GM19043 (cell line): ENCODE measurements around the gene AP2B1.
A peak's percentile ranks its signal among the peaks of the same experiment; 100 is the strongest.
"Not testable (repeated sequence)": the region's sequence is repeated elsewhere in the genome, so short reads cannot be mapped to it uniquely, and the experiment has no call there.

Experiments
- ATAC-seq: cut with Tn5 transposase; IDR thresholded peaks from one replicate; pipeline ENCODE4 v1.9.1; 2021; ENCODE audit warnings: low read depth; ENCODE audit not compliant: unreplicated experiment

Gene AP2B1

DNA sequence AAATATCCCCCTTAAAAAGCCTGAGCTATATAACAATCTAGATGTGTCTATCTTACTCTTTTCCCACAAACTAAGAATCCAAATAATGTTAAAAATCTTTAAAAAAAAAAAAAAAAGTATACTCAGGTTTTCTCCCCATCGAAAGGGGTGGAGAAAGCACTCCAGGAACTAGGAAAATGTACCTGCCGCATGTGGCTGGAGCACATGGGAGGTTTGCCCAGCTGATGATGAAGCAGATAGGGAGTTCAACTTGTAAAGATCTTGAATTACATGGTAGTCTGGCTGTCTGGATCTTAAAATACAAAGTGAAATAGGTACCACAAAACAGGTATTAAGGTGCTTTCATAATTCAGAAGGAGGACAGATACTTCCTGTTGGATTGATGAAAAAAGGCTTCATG lies 17.7 kb upstream of the AP2B1 start:
- ATAC-seq, result no peak

DNA sequence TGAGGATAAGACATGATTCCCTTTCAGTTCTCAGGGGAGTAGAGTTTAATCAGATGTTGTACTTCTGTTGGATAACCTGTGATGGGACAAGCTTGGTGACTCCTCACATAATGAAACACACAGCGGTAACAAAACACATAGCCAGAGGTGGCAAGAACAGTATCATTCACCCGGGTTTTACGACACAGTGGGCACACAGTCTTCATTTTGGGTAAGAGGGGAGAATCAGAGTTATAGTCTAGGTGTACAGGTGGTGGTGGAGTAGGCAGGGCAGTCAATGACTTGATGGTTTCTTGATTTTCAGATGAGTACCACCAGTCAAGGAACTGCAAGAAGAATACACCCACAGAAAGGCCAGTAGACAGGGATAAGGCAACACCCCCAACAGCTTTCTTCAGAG lies 11.4 kb upstream of the AP2B1 start:
- ATAC-seq, result no peak

DNA sequence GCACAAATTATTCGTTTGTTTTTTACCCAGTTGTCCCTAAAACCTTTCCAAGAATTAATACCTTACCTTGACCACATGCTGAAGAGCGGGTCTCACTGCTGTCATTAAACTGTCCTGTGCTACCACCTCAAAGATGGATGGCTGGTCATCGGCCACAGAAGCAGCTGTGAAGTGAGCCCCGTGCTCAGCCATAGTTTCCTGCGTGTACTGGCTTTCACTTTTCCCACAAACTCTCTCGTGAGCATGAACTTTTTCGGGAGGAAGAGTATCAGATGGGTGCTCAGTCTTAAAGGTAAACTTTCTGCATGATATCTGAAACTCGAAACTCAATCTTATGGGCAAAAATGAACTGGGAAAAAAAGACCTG lies 9.3 kb upstream of the AP2B1 start:
- no peak for ATAC-seq

DNA sequence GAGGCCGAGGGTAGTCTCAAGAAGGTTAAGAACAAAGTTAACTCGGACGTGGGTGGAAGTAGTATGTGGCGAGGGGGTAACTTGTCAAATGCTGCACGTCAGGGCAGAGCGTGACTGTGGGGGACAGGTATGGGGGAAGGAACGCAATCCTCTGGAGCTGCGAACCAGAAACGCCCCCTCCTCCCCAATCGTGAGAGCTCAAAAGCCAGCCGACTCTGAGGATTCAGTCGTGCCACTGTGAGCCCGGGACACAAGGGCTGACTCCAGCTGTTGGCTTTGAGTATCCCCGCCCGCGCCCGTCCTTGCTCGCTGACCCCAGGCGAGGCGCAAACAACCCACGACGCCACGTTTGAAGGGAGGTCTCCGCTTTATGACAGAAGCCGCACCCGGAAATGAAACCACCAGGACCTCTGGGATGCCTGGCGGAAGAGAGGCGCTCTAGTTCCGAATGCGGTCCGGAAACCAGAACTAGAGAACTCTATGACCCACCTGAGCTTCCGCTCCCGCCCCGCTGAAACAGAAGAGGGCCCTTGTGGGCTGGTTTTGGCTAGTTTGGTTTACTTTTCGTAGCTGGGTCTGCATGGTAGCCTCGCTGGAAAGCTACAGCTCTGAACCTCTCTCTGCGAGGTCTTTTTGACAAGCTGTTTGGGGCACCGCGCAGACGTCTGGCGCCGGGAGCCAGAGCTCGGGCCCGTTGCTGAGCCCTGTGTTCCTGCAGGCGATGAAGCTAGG lies 8.8 kb upstream of the AP2B1 start, which contains the start of gene PEX12:
PEX12 (minus strand) TSS at position 375 of the 732 bp plus-strand sequence. CDS start 550 bp downstream, outside the sequence.
- ATAC-seq, result peak; percentile 94

DNA sequence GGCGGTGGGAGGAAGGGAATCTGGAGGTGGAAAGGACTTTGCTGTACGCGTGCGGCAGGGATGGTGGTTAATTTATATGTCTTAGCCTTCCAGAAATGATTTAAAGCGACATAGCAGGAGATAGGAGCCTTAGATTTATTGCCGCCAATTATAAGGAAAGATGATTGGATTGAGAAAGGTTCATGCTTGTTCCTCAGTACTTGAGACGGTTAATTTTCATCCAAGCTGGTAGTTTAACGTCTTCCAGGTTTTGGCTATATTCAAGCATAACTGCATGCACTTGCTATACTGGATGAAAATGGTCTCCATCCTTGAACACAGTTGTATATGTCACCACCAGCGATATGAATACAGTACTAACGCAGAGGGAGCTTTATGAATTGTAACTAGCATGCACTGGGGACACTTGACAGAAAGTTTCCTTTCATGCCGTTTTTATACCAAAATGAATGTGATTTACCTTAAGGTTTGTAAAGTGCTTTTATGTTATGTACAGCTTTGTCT lies 8.1 kb upstream of the AP2B1 start:
- no peak for ATAC-seq

DNA sequence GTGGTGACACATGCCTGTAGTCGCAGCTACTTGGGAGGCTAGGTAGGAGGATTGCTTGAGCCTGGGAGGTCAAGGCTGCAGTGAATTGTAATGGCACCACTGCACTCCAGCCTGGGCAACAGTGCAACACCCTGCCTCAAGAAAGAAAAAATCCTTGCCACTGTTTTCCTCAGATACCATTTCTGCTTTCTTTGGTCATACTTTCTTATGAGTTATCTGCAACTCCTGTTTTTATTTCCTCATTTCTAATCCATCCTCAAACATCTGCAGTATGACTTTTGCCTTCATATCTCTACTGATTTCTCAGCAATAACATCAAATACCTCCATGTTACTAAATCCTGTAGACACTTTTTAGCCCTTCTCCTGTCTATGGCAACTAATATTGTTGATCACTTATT lies 3.1 kb upstream of the AP2B1 start:
- no peak for ATAC-seq

DNA sequence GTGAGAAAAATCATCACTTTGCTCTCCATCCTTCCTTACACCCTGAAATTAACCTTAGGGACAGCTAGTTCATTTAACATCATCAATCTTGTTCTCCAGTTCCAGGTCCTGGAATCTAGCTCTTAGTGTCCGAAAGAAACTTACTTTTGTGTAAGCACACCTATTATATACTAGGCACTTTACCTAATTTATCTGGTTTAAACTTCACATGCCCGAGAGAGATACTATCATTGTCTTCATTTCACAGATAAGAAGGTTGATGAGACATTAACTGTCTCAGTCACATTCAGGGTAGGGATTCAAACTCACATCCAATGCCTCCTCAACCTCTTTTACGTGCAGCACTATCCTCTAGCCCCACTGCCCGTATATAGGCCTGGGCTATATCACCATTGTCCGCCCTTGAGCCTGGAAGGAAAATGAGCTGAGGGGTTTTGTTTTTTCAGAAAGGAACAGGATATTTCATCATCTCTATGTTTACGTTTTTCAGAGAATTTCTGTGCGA lies 501 bp upstream of the AP2B1 start:
- ATAC-seq, result no peak

DNA sequence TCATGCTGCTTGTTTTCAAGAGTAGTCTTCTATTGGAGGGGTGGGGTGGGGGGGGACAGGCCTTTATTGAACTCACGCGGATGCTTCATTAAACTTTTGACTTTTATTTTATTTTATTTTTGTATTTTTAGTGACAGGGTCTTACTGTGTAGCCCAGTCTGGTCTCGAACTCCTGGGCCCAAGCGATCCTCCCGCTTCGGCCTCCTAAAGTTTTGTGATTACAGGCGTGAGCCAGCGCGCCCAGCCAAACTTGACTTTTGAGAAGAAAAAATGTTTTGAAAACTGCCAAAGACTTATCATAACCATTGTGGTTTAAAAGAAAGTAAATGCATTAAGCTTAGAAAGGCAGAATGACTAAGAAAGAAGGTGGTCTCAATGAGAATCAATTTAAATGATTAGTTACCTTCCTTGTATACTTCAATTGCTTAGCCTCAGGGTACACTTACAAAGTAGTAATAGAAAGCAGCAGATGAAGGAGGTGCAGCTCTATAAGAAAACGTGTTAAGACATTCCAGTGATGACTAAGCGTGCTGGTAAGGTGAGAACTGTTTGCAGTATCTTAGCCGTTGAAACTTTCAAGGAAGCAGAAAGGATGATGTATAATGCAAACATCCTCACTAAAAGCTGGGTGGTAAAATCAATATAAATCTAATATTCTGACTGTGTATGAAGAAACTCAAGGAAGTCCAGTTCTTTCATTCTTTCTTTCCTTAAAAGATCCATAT lies 1.2 kb downstream of the AP2B1 start:
- ATAC-seq, result no peak

DNA sequence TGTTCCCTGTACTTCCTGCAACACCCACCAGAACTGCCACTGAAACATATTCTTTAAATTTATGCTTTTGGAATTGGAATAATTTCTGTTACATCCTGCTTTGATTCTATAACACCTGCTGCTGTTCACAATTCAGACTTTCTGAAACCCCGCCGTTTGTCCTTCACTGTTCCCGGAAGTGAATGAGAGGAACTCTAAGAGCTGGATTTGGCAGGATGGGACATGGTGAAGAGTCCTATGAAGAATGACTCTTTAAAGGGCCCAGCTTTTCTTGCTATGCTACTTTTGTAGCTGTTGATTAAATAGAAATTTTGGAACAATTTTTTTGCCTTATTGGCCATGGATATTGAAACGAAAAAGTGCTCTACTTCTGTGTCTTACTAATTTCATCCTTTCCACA lies 8.9 kb downstream of the AP2B1 start:
- no peak for ATAC-seq

DNA sequence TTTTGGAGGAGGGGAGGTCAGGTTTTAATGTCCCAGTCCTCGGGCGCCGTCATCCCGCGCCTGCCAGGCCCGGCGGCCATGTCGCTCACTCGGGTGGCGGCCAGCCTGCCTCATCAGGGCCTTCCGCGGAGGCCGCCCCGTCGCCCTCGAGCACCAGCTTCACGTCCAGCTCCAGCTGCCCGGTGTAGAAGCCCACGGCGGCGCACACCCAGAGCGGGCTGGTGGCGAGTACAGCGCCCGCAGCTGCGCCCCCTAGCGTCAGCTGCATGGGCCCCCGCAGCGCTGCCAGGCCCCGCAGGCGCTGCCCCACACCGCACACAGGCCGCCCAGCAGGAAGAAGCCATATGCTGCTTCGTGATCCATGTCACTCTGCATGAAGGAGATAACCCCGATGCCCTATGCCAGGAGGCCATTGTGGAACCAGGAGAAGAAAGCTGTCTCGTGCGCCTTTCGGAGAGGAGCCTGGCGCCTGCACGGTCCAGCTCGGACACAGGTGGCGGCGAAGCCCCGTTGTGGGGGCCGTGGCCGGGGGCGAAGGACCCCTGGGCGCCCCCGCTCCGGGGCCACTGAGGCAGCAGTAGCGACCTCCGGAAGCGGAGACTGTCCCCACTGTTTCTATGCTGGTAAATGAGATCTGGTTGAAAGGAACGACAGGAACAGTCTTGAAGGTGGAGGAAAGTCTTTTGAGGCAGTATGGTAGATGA lies 9.6 kb downstream of the AP2B1 start:
- ATAC-seq, result no peak

DNA sequence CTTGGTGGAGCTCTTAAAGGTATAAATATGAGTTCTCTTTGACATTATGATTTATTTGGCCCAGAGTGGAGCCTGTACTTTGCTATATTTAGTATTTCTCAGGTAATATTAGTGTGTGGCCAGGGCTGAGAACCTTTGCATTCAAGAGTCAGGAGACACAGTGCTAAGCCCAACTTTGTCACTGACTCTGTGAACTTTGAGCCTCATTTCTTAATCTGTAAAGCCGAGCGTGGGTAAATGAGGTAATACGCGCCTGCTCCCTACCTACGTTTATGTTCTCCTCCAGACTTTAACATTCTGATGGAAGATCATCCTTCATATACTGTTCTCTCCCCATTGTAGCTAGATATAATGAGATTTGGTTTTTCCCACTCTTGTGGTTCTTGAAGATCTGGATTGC lies 10.5 kb downstream of the AP2B1 start:
- ATAC-seq, result no peak

DNA sequence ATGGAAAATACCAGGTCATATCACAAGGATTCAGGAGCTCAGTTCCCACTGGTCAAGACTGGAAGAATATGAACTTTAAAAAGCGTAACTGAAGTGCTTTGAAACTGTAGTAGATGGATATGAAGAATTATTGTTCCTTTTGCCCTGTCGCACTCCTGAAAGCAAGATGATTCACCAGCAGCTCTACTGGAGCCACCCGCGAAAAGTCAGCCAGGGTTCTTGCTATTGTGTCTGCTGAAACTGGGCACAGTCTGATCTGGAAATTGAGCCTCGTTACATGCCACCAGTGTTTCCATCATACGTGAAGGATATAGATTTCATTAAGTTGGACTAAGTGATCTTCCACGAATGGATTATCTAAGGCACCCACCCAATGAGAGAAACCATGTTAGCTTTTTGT lies 16.6 kb downstream of the AP2B1 start:
- no peak for ATAC-seq

DNA sequence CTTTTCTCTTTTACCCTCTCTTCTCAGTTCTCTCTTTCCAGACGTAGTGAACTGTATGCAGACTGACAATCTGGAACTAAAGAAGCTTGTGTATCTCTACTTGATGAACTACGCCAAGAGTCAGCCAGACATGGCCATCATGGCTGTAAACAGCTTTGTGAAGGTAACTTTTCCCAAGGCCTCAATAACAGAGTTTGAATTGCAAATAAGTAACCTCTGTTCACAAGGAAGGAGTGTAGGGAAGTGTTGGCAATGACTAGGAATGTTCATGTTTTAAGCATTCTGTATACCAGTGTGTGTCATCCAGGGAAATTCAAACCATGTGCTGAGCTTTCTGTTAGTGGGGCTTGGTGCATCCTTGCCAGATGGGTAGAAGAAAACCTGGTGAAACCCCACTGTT lies 18.6 kb downstream of the AP2B1 start:
- ATAC-seq, result no peak

DNA sequence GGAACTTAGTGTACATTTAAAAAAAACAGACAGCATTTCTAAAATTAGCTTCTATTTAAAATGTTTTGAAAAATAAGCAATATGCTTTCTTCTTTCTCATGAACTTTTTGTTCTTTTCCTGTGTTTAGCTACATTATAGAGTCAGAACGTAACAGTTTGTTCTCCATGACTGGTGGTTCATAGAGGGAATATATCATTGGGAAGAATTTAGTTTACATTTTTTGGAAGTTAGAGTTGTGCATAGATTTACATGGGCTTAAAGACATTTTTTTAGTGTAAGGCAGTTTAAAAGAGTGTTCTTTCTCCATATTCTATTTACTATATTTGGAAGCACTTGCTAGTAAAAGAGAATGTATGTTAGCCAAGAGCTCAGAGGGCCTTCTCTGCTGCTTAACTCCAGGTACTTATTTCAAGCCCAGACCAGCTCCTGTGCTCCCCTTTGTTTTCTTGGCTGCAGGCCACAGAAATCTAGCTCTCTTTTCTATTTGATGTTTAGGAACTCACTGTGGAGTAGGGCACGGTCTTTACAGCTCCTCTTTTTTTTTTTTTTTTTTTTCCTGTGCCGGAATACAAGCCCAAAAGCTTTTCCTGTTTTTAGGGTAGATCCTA lies 20.2 kb downstream of the AP2B1 start:
- no peak for ATAC-seq

DNA sequence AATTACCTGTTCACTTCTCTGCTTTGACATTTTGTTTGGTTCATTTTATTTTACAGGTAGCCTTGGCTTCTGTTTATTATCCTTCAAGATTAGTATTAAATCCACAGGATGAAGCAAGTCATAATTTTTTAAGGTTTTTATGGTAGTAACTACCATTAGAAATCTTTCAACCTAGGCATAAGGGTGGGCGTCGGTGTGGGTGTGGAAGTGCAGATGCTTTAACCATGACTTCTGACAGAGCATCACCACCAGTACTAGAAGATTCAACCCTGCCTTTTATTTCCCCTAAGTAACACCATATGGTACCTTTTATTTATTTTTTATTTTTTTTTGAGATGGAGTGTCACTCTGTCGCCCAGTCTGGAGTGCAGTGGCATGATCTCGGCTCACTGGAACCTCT lies 22.7 kb downstream of the AP2B1 start:
- no peak for ATAC-seq

DNA sequence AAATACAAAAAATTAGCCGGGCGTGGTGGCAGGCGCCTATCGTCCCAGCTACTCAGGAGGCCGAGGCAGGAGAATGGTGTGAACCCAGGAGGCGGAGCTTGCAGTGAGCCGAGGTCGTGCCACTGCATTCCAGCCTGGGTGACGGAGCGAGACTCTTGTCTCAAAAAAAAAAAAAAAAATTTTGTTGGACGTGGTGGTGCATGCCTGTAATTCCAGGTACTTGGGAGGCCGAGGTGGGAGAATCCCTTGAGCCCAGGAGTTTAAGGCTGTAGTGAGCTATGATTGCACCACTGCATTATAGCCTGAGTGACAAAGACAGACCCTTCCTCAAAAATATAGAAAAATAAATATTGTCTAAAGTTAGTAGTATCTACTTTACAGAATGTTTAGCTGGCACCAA lies 23.6 kb downstream of the AP2B1 start:
- ATAC-seq, result not testable (repeated sequence)

DNA sequence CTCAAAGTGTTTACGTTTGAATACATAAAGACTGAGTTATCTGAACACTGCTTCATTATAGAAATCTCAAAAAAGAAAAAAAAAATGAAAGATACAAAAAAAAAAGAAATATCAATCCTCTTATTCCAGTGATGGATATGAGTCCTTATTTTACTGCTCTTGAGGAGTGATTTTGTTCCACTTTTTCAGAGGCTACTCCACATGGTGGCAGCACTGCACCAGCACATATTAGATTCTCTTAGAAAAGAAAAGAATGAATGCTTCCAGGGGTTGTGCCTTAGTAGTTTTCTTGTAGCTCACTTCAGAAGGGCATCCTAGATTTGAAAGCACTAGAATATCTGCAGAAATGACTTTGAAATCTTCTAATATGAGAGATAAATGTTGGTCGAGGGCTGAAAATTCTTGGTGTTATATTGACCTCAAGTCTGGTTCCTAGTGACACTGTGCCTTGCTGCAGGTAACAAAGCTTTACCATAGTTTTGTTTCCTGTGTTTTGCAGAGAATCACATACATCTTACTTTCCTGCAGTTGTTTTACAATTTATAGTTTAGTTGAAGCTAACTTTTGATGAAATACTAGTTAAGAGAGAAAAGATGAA lies 25.9 kb downstream of the AP2B1 start:
- no peak for ATAC-seq

DNA sequence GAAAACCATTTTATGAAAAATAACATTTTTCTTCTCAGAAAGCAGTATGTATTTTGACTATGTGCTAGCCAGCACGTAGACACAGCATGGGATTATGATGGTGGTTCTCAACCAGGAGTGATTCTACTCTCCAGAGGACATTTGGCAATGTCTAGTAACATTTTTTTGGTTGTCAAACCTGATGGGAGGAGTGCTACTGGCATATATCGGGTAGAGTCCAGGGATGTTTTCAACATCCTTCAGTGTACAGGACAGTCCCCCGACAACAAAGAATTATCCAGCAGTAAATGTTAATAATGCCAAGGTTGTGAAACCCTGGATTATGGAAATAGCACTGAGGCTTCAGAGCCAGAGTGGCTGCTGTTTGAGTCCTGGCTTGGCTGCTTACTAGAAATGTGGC lies 27.7 kb downstream of the AP2B1 start:
- ATAC-seq, result no peak

DNA sequence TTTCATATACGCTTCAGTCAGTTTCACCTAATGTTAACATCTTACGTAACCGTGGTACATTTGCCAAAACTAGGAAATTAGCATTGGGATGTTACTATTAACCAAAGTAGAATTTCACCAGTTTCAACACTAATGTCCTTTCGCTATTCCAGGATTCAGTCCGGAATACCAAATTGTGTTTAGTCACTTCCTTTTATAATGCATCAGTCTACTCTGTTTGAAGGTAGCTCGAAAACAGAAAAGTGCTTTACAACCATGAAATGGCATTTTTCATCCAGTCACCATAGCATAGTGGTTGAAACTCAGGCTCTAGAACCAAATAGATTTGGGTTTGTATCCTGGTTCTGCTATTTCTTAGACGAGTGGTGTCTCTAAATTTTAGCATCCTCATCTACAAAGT lies 29.4 kb downstream of the AP2B1 start:
- no peak for ATAC-seq

DNA sequence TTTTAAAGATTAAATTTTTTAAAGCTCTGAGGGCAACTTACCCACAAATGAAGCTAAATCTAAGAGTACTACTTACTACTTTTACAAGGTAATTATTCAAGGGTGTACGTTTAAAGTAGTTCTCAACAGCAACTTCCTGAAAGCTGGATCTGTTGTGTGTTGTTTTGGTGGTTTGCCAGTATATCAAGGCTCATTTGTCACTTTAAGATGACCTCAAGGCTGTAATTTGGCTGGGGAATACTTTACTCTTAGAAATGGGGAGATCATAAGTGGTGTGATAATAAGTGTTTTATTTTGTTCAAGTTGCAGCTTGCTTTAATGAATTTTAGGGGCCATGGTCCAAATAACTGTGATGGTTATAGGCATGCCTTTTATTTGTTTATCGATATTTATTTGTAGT lies 30.4 kb downstream of the AP2B1 start:
- ATAC-seq, result no peak
